Measurements from ENCODE around the gene DUSP6.

Gene DUSP6, protein sequence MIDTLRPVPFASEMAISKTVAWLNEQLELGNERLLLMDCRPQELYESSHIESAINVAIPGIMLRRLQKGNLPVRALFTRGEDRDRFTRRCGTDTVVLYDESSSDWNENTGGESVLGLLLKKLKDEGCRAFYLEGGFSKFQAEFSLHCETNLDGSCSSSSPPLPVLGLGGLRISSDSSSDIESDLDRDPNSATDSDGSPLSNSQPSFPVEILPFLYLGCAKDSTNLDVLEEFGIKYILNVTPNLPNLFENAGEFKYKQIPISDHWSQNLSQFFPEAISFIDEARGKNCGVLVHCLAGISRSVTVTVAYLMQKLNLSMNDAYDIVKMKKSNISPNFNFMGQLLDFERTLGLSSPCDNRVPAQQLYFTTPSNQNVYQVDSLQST

GRCh38 chr12:89352492-89353187 is at the start of gene DUSP6:
TSS of gene DUSP6 (minus strand) at chr12:89352501. CDS start at chr12:89352039, 462 bp downstream.
- peak; percentile 94 for DNase-seq (ENCODE audit: low read depth)
- TF ChIP-seq CTCF (IDR thresholded peaks at IDR 0.05; ENCODE audit: control insufficient read depth, extremely low read depth, insufficient read depth), result no peak
- peak within 1 kb of the TSS; percentile 53 for H3K4me3 ChIP-seq (ENCODE audit: low read depth, low read length)

- no peak for TF ChIP-seq CTCF (IDR thresholded peaks at IDR 0.05; ENCODE audit: control insufficient read depth, extremely low read depth, insufficient read depth)
- no peak overlapping the region for H3K4me3 ChIP-seq (ENCODE audit: low read depth, low read length)
- no peak for DNase-seq (ENCODE audit: low read depth)
These were observed 49.2 kb upstream of the DUSP6 start for GRCh38 chr12:89401433-89402058.

GRCh38 chr12:89400415-89400814 is 48.1 kb upstream of the DUSP6 start:
- no peak overlapping the region for H3K4me3 ChIP-seq (ENCODE audit: low read depth, low read length)
- no peak for TF ChIP-seq CTCF (IDR thresholded peaks at IDR 0.05; ENCODE audit: control insufficient read depth, extremely low read depth, insufficient read depth)
- no peak for DNase-seq (ENCODE audit: low read depth)

DNA sequence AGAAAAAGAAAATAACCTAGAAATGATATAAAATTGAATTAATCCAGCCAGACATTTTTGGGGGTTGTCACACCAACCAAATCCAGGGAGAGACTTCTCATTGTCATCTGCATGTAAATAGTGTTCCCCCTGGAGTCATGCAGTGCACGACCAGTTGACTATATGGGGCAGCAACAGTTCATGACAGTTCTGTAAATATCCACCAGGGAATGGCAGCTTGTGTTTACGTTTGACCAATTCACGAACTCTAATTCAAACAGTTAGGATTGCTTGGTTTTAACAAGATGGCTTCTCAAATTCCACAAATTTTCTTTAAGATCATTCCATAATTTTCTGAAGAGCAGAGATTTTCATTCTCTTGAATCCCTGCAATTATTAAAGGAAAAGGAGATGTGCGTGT is 43.4 kb upstream of the DUSP6 start:
- no peak overlapping the region for H3K4me3 ChIP-seq (ENCODE audit: low read depth, low read length)

DNA sequence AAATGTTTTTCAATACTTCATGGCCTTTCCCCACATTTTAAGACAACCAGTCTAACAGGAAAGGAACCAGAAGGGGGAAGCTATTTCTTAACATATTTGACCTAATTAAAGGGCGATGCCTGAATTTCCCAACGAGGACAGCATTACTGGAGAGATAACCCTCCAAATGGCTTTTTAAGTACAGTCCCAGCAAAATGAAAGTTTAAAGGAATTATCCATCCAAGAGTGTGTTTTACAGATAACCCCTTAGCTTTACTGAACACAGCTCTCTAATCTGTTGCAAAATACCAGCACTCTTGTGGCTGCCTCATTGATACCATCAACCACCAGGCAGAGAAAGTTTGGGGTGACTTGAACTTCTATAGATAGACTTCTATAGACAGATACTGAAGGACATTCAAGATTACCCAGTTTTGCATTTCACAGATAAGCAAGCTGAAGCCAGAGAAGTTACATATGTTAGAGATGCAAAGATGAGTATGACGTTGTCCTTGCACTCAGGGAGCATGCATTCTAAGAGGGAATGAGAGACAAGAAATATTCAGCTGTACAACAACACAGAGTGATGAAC is 41.3 kb upstream of the DUSP6 start:
- no peak for DNase-seq (ENCODE audit: low read depth)
- TF ChIP-seq CTCF (IDR thresholded peaks at IDR 0.05; ENCODE audit: control insufficient read depth, extremely low read depth, insufficient read depth), result no peak
- H3K4me3 ChIP-seq (ENCODE audit: low read depth, low read length), result no peak overlapping the region

More for the DNA sequence above, 43.4 kb upstream of the DUSP6 start:
- no peak for DNase-seq (ENCODE audit: low read depth)
- no peak for TF ChIP-seq CTCF (IDR thresholded peaks at IDR 0.05; ENCODE audit: control insufficient read depth, extremely low read depth, insufficient read depth)

DNA sequence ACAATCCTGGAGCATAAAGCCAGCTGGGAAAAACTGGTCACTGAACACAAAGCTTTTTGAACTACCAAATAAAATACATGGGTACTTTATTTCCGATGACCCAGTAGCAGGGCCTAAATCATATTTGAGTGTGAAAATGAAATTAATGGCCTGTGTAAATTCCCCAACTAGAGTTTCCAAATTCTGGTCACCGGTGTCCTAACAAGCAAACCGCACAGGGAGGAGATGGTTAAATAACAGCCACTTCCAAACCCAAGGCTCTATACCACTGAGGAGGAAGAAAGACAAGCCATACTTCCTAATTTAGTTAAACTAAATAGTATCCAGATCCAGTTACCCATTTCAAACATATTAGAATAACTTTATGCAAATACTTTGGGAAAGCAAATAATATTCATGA is 40.1 kb upstream of the DUSP6 start:
- no peak overlapping the region for H3K4me3 ChIP-seq (ENCODE audit: low read depth, low read length)
- no peak for DNase-seq (ENCODE audit: low read depth)
- no peak for TF ChIP-seq CTCF (IDR thresholded peaks at IDR 0.05; ENCODE audit: control insufficient read depth, extremely low read depth, insufficient read depth)

All from LNCaP clone FGC (cell line).